Measurements from ENCODE around the gene FARSA. TPM values are rescaled to one million over a fixed set of nuclear protein-coding genes. Genes with fewer than 3 reads are reported as not detected.
"Not testable (repeated sequence)": the region's sequence is repeated elsewhere in the genome, so short reads cannot be mapped to it uniquely, and the experiment has no call there.

The FARSA gene
- total RNA-seq, 3 donors from 2014 or later = 26.1 to 53.7 (median 40.7) TPM

GRCh38 chr19:12922959-12923358, 10.6 kb downstream of the FARSA start:
- intact Hi-C loops (cut with DNase I; ENCODE audit: low total_unique reads) = no loop called here
- Histone ChIP-seq H3K4me3 (no peak overlapping the region), H3K4me1 (no peaks in the 10 kb centered on the region), H3K27ac (no peak overlapping the region), H3K36me3 (peaks cover 17% of the 10 kb centered on the region), H3K9me3 (no peaks in the 10 kb centered on the region), H3K27me3 (no peaks in the 10 kb centered on the region)
- DNase-seq (ENCODE audit: low spot score in 2 of 2) = no peak
- TF ChIP-seq POLR2A (IDR thresholded peaks at IDR 0.05) = no peak
- TF ChIP-seq CTCF (IDR thresholded peaks at IDR 0.05) = no peak
- no peak for TF ChIP-seq POLR2AphosphoS5 (IDR thresholded peaks at IDR 0.05)

DNA sequence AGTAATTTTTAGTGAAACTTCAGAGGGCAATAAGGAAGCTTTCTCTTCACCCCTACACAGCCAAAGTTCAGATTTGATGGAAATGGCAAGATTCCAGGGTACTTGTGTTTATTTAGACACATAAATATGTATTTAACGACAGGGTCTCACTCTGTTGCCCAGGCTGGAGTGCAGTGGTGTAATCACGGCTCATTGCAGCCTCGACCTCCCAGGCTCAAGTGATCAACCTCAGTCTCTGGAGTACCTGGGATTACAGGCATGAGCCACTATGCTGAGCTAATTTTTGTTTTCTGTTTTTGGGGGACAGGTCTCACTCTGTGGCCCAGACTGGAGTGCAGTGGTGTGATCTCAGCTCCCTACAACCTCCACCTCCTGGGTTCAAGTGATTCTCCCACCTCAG, 12.5 kb downstream of the FARSA start:
- Histone ChIP-seq H3K9me3 (no peaks in the 10 kb centered on the region), H3K4me3 (no peak overlapping the region), H3K4me1 (no peaks in the 10 kb centered on the region), H3K27ac (no peak overlapping the region), H3K36me3 (peaks cover 10% of the 10 kb centered on the region), H3K27me3 (no peaks in the 10 kb centered on the region)
- intact Hi-C loops (cut with DNase I; ENCODE audit: low total_unique reads) = no loop called here
- DNase-seq (ENCODE audit: low spot score in 2 of 2) = no peak
- no peak for TF ChIP-seq POLR2AphosphoS5 (IDR thresholded peaks at IDR 0.05)
- TF ChIP-seq CTCF (IDR thresholded peaks at IDR 0.05) = no peak
- no peak for TF ChIP-seq POLR2A (IDR thresholded peaks at IDR 0.05)

DNA sequence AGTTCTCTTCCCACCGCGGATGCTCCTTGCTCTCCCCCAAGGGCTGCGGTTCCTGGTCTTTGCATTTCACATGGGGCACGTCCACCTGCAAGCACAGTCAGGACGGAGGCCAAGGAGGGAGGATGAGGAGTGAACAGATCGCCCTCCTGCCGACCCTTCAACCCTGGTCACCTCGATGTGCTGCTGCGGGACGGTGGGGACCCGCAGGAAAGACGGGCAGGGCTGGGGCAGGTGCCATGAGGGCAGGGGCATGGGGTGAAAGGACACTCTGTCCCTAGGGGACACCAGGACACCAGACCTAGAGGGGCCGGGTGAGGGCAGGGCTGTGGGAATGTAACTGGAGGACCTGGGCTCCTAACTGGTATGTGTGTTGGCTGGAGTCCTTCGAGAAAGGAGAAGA, 15.3 kb downstream of the FARSA start:
- H3K4me3 ChIP-seq = no peak overlapping the region
- no peaks in the 10 kb centered on the region for H3K27me3 ChIP-seq
- TF ChIP-seq POLR2A (IDR thresholded peaks at IDR 0.05) (no peak), POLR2AphosphoS5 (IDR thresholded peaks at IDR 0.05) (no peak), CTCF (IDR thresholded peaks at IDR 0.05) (no peak)
- no peaks in the 10 kb centered on the region for H3K36me3 ChIP-seq
- intact Hi-C loops (cut with DNase I; ENCODE audit: low total_unique reads) = no loop called here
- no peak overlapping the region for H3K27ac ChIP-seq
- DNase-seq (ENCODE audit: low spot score in 2 of 2) = no peak
- H3K9me3 ChIP-seq = no peaks in the 10 kb centered on the region
- H3K4me1 ChIP-seq = peaks cover 0 to 12% of the 10 kb centered on the region in 2 donors

DNA sequence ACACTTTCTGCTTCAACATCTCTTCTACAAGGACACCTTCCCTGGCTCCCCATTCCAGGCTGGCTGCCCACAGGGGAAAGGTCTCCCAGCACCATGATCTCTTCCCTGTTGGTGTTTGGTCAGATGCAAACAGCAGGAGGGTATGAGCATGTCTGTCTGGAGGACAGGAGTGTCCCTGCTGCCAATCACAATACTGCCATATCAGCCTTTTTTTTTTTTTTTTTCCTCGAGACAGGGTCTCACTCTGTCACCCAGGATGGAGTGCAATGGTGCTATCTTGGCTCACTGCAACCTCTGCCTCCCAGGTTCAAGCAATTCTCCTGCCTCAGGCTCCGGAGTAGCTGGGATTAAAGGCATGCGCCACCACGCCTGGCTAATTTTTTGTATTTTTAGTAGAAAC, 17.7 kb downstream of the FARSA start:
- H3K9me3 ChIP-seq; H3K27ac ChIP-seq; intact Hi-C loops (cut with DNase I; ENCODE audit: low total_unique reads); DNase-seq (ENCODE audit: low spot score in 2 of 2); H3K4me3 ChIP-seq; H3K36me3 ChIP-seq; H3K27me3 ChIP-seq: not testable (repeated sequence)
- peaks cover 0 to 12% of the 10 kb centered on the region in 2 donors for H3K4me1 ChIP-seq

DNA sequence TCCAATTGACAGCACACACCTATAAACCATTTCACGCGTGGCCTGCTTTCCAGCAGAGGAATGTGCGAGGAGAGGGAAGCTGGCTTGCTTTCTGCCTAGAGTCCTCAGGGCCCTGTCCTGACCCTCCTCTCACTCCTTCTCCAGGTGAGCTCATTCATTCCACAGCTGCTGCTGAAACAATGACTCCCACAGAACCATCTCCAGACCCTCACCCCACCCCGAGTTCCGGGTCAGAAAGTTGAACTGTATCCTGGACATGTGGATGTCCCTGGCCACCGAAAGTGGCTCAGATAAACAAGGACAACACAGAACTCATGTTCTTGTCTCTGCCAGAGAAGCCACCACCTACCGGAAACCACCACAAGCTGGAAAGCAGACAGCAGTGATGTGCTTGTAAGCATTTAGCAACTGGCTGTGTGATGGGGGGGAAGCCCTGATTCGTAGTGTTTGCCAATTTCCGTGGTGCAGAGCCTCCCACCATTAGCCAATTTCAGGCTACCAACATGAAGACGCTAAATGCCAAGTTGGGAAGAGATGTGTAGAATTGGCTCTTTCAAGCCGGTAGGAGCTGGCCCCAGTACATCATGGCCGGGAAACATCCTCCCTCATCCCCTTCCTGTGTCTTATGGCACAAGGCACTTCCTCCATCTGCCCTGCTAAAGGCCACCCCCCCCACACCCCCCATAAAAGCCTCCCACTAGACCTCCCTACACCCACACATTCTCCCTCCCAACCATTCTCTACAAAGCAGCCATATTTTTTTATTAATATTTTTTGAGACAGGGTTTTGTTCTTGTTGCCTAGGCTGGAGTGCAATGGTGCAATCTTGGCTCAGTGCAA, 19.4 kb downstream of the FARSA start:
- Histone ChIP-seq H3K4me3 (peak overlapping the region in 2 of 3 donors; percentile 34 to 40), H3K9me3 (no peaks in the 10 kb centered on the region), H3K27ac (peak overlapping the region; percentile 92 to 93), H3K4me1 (peaks cover 0 to 12% of the 10 kb centered on the region in 2 donors), H3K36me3 (no peaks in the 10 kb centered on the region), H3K27me3 (no peaks in the 10 kb centered on the region)
- DNase-seq (ENCODE audit: low spot score in 2 of 2) = peak in 1 of 2 donors; percentile 65
- intact Hi-C loops (cut with DNase I; ENCODE audit: low total_unique reads) = no loop called here
- TF ChIP-seq POLR2AphosphoS5 (IDR thresholded peaks at IDR 0.05) (peak in 2 of 3 donors; percentile 8 to 44), POLR2A (IDR thresholded peaks at IDR 0.05) (no peak)

GRCh38 chr19:12913011-12913561, 20.4 kb downstream of the FARSA start:
- intact Hi-C loops (cut with DNase I; ENCODE audit: low total_unique reads) = no loop called here
- peaks cover 0 to 12% of the 10 kb centered on the region in 2 donors for H3K4me1 ChIP-seq

More at GRCh38 chr19:12913011-12913561, 20.4 kb downstream of the FARSA start:
- Histone ChIP-seq H3K27ac (peak overlapping the region; percentile 92 to 93), H3K4me3 (peak overlapping the region in 2 of 3 donors; percentile 40 to 58), H3K9me3 (no peaks in the 10 kb centered on the region), H3K36me3 (no peaks in the 10 kb centered on the region), H3K27me3 (no peaks in the 10 kb centered on the region)
- peak; percentile 85 to 90 for DNase-seq (ENCODE audit: low spot score in 2 of 2)
- TF ChIP-seq POLR2AphosphoS5 (IDR thresholded peaks at IDR 0.05) (peak; percentile 30 to 55 (median 36)), CTCF (IDR thresholded peaks at IDR 0.05) (no peak)
